EL (cell line): Measurements from ENCODE around the gene OR4D9.
"Not testable (repeated sequence)": the region's sequence is repeated elsewhere in the genome, so short reads cannot be mapped to it uniquely, and the experiment has no call there.

Experiments
- DNase-seq: peaks from one replicate; pipeline ENCODE4 v3.0.0-alpha.2; 2016

The OR4D9 gene

GRCh38 chr11:59510941-59511589 lies at the start of gene OR4D9:
OR4D9 (plus strand) TSS chr11:59511539; CDS start chr11:59514913, 3,374 bp downstream.
- DNase-seq = no peak

- DNase-seq = peak; percentile 4
Observed at GRCh38 chr11:59463190-59463641, 48.1 kb upstream of the OR4D9 start.

GRCh38 chr11:59473015-59473414 lies 38.3 kb upstream of the OR4D9 start, which contains the start of gene OR4D10:
OR4D10 (plus strand) TSS chr11:59473315; CDS start chr11:59477430, 4,115 bp downstream.
- DNase-seq = no peak

- no peak for DNase-seq
Observed at GRCh38 chr11:59475176-59475575, 36.2 kb upstream of the OR4D9 start.

GRCh38 chr11:59479906-59480305 lies 31.4 kb upstream of the OR4D9 start:
- DNase-seq = no peak

- DNase-seq = no peak
Observed at GRCh38 chr11:59480359-59480758, 31.0 kb upstream of the OR4D9 start.

GRCh38 chr11:59501931-59502330 lies 9.4 kb upstream of the OR4D9 start:
- DNase-seq = no peak

GRCh38 chr11:59503276-59503675 lies 8.1 kb upstream of the OR4D9 start, which contains the start of gene OR4D11:
OR4D11 (plus strand) TSS chr11:59503576; CDS start chr11:59503576, 0 bp downstream.
- DNase-seq = no peak

- DNase-seq = no peak
Observed at GRCh38 chr11:59511675-59512074, 336 bp downstream of the OR4D9 start.

- not testable (repeated sequence) for DNase-seq
Observed at GRCh38 chr11:59520139-59520538, 8.8 kb downstream of the OR4D9 start.

GRCh38 chr11:59520741-59521140 lies 9.4 kb downstream of the OR4D9 start:
- no peak for DNase-seq

GRCh38 chr11:59523541-59523940 lies 12.2 kb downstream of the OR4D9 start:
- DNase-seq = no peak

- no peak for DNase-seq
Observed at GRCh38 chr11:59528711-59529110, 17.4 kb downstream of the OR4D9 start.

- no peak for DNase-seq
Observed at GRCh38 chr11:59532620-59533019, 21.3 kb downstream of the OR4D9 start.

- no peak for DNase-seq
Observed at GRCh38 chr11:59534676-59535075, 23.3 kb downstream of the OR4D9 start.

- no peak for DNase-seq
Observed at GRCh38 chr11:59542142-59542810, 30.9 kb downstream of the OR4D9 start.

- not testable (repeated sequence) for DNase-seq
Observed at GRCh38 chr11:59543713-59544112, 32.4 kb downstream of the OR4D9 start.

GRCh38 chr11:59544869-59545178 lies 33.5 kb downstream of the OR4D9 start:
- no peak for DNase-seq

GRCh38 chr11:59545179-59546020 lies 34.1 kb downstream of the OR4D9 start:
- DNase-seq = peak; percentile 85

GRCh38 chr11:59547605-59548308 lies 36.4 kb downstream of the OR4D9 start:
- DNase-seq = not testable (repeated sequence)

- no peak for DNase-seq
Observed at GRCh38 chr11:59548309-59548656, 36.9 kb downstream of the OR4D9 start.

GRCh38 chr11:59550368-59550841 lies 39.1 kb downstream of the OR4D9 start:
- DNase-seq = peak; percentile 96
